Ishikawa (cell line): ENCODE measurements around the gene C6orf89.
A peak's percentile ranks its signal among the peaks of the same experiment; 100 is the strongest.

Experiments
- CEBPB ChIP-seq: IDR thresholded peaks from 2 replicates; pipeline ENCODE4 v1.6.1; 2012
- CREB1 ChIP-seq: IDR thresholded peaks from 2 replicates; pipeline ENCODE4 v1.6.1; 2012; ENCODE audit warnings: low read depth
- EGR1 ChIP-seq: IDR thresholded peaks from 2 replicates; pipeline ENCODE4 v1.6.1; 2012
- EP300 ChIP-seq: IDR thresholded peaks from 2 replicates; pipeline ENCODE4 v1.6.1; 2012; ENCODE audit warnings: borderline replicate concordance
- FOXM1 ChIP-seq: IDR thresholded peaks from 2 replicates; pipeline ENCODE4 v1.6.1; 2012; ENCODE audit warnings: low read depth, borderline replicate concordance
- NFIC ChIP-seq: IDR thresholded peaks from 2 replicates; pipeline ENCODE4 v1.6.1; 2012
- RAD21 ChIP-seq: IDR thresholded peaks from 2 replicates; pipeline ENCODE4 v1.6.1; 2012; ENCODE audit warnings: low read depth
- TAF1 ChIP-seq: IDR thresholded peaks from 2 replicates; pipeline ENCODE4 v1.6.1; 2012; ENCODE audit warnings: low read depth, mild to moderate bottlenecking
- TCF12 ChIP-seq: IDR thresholded peaks from 2 replicates; pipeline ENCODE4 v1.6.1; 2012; ENCODE audit warnings: low read depth
- TEAD4 ChIP-seq: IDR thresholded peaks from 2 replicates; pipeline ENCODE4 v1.6.1; 2012
- YY1 ChIP-seq: IDR thresholded peaks from 2 replicates; pipeline ENCODE4 v1.6.1; 2012; ENCODE audit warnings: low read depth
- ZBTB7A ChIP-seq: IDR thresholded peaks from 2 replicates; pipeline ENCODE4 v1.6.1; 2012; ENCODE audit warnings: low read depth
- TF ChIP-seq, protein P1 (sequence below): IDR thresholded peaks from 2 replicates; pipeline ENCODE4 v1.6.1; 2012
- TF ChIP-seq, protein P2 (sequence below): IDR thresholded peaks from 2 replicates; pipeline ENCODE4 v1.6.1; 2012; ENCODE audit warnings: low read depth, mild to moderate bottlenecking
- TF ChIP-seq, protein P3 (sequence below): IDR thresholded peaks from 2 replicates; pipeline ENCODE4 v1.6.1; 2012

The C6orf89 gene

DNA sequence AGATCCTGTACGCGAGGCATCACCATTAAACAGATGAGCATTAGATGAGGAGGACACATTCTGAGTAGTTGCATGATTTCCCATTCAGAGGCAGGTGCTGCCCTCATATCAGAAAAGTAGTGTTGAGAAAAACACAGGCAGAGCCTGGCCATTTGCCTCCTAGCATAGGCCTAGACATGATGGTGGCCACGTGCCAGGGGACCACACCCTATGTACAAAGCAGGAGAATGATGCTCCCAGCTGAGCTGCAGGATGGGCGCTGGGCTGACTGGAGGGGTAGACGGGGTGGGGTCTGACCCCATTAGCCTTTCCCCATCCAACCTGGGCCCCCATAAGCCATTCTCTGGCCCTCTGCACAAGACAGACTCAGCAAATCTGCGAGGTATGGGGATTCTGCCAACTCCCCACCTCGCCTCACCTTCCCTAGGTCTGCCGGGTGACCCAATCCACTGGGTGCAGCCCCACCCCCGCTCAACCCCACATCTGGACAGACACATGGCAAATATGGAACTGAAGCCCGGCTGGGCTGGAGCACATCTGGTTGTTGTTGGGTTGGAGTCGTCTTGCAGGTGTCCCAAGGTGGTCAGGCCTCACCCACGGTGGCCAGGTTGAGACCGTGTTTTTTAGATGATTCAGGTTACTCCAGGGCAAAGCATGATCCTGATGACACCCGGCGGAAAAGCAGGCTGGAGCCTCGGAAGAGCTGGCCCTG lies 82.7 kb downstream of the C6orf89 start:
- TF ChIP-seq ZBTB7A = no peak
- TF ChIP-seq, protein P1, sequence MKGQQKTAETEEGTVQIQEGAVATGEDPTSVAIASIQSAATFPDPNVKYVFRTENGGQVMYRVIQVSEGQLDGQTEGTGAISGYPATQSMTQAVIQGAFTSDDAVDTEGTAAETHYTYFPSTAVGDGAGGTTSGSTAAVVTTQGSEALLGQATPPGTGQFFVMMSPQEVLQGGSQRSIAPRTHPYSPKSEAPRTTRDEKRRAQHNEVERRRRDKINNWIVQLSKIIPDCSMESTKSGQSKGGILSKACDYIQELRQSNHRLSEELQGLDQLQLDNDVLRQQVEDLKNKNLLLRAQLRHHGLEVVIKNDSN = no peak
- TF ChIP-seq CEBPB = no peak
- no peak for TF ChIP-seq YY1
- TF ChIP-seq TCF12 = no peak
- TF ChIP-seq EP300 = no peak

DNA sequence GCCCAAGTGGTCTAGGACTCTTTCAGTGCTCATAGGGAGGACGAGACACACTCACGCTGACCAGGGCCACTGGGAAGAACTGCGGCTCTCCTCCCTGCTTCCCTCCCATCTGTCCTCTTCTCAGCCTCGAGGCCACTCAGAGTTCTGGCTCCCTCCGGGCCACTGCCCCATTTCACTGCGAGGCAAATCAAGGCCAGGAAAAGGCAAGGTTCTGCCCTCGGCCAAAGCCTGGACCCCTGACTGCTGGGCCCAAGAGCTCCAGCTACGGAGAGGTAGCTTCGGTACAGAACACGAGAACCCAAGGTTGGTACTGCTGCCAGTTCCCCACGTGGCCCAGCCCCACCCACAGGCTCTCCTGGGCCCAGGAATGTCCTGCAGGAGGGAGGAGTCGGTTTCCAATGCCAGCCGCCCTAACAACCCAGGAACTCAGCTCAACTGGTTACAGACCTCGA lies 83.5 kb downstream of the C6orf89 start:
- TF ChIP-seq, protein P1 = peak; percentile 53
- no peak for TF ChIP-seq TAF1

DNA sequence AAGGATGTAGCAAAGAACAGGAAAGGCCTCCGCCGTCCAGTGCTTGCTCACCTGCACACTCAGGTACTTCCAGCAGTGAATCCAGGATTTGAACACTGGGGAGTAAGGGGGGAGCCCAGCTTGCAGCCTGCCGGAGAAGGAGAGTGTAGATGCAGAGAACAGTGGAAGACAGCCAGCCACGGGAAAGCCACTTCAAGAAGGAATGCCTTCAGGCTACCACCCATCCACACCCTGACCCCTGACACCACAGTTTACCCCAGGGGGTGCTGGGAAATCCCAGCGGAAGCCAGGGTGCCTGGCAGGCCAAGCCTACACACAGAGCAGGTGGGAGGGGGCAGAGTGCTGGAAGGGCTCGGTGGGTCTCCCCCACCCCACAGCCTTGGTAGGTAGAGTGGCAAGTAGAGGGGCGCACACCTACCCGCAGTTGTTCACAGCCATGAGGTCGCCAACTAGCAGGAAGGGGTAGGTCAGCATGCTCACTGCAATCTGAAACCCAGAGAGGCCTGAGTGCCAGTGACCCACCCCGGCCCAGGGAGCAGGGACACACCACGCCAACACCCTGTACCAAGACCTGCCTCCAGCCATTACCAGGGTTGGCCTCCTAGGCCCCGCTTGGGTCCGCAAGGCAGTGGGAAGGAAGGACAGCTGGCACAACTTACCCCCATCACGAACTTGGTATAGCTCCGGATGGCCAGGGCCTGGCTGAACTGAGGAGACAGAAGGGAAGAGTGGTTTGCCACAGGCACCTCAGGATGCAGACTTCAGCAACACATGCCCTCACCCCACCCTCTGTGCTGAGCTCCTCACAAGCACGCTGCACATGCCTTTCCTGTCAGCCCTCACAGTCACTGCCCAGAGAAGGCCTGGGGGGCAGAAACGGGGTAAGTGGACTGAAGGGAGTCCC lies 84.5 kb downstream of the C6orf89 start:
- TF ChIP-seq CREB1 (no peak), EP300 (no peak)
- TF ChIP-seq, protein P2, sequence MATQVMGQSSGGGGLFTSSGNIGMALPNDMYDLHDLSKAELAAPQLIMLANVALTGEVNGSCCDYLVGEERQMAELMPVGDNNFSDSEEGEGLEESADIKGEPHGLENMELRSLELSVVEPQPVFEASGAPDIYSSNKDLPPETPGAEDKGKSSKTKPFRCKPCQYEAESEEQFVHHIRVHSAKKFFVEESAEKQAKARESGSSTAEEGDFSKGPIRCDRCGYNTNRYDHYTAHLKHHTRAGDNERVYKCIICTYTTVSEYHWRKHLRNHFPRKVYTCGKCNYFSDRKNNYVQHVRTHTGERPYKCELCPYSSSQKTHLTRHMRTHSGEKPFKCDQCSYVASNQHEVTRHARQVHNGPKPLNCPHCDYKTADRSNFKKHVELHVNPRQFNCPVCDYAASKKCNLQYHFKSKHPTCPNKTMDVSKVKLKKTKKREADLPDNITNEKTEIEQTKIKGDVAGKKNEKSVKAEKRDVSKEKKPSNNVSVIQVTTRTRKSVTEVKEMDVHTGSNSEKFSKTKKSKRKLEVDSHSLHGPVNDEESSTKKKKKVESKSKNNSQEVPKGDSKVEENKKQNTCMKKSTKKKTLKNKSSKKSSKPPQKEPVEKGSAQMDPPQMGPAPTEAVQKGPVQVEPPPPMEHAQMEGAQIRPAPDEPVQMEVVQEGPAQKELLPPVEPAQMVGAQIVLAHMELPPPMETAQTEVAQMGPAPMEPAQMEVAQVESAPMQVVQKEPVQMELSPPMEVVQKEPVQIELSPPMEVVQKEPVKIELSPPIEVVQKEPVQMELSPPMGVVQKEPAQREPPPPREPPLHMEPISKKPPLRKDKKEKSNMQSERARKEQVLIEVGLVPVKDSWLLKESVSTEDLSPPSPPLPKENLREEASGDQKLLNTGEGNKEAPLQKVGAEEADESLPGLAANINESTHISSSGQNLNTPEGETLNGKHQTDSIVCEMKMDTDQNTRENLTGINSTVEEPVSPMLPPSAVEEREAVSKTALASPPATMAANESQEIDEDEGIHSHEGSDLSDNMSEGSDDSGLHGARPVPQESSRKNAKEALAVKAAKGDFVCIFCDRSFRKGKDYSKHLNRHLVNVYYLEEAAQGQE = no peak

DNA sequence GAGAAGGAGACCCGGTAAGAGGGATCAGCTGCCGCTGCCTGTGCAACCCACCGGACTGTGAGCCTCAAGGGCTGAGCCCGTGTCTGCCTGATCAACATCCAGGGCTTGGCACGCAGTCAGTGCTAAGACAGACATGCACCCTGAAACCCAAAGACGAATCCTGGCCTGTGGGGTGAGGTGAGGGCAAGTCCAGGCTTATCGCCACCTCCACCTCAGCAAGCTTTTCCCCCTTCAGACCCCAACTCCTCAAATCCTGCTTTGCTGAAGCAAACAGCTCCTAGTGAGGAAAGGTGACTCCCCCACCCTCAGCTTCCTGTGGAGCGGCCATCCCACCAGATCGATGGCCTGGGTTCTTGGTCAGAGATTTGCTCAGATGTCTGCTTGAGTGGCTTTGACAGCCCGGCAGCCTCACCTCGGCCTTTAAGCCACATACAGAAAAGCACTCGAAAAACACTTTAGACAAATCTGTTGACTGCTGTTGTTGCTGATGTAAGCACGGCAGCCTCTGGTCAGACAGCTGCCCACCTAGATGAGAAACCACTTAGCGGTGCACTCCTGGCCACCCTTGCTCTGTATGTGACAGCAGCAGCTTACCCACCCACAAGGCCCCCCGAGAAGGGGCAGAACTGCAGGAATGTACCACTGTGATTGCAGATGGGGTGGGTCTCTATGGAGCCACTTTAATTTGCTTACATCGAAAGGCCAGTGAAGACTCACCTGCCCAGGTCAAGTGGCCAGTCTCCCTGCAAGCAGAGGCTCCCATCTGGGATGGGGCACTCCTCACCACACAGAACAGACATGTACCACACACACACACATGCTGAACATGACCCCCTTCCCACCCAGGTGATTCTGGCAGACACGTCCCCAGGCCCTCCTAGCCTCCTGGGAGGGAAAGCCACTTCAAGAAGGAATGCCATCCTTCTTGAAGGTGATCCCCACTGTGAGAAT lies 85.4 kb downstream of the C6orf89 start:
- TF ChIP-seq, protein P1 = no peak
- TF ChIP-seq CEBPB = no peak
- no peak for TF ChIP-seq RAD21
- TF ChIP-seq NFIC = no peak
- TF ChIP-seq, protein P2 = no peak
- TF ChIP-seq EP300 = no peak
- TF ChIP-seq CREB1 = no peak
- TF ChIP-seq ZBTB7A = no peak
- TF ChIP-seq YY1 = no peak
- no peak for TF ChIP-seq TAF1
- no peak for TF ChIP-seq FOXM1
- TF ChIP-seq TEAD4 = no peak
- TF ChIP-seq EGR1 = no peak

DNA sequence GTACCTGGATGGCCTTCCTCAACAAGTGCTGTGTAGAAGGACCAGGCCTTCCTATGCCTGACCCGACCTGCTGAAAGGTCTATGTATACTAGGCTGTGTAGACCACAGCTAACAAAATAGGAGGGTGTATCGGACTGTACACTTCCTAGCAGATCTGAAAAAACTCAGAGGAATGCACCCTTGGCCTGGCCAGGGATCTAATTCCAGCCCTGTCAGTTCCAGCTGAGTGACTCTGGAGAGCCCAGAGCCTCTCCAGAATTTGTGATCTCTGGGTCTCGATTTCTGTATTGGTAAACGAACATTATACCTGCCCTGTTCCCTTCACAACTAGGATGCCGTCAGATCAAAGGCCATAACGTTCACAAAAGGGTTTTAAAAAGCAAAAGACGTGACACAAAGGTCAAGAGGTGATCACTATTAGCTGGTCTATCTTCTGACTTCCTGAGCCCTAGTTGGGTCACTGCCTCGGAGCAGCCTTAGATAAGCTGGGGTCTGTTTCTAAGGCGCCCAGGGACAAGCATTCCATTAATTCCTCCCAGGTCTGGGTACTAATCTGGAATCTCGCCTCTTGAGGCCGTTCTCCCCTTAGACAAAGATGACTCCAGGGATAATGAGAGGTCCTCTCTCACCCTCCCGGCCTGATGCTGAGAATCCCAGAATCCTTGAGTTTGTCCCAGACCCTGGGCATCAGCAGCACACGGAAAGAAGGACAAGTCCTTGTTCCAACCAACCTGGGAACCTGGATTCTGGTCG lies 86.3 kb downstream of the C6orf89 start:
- TF ChIP-seq, protein P3, sequence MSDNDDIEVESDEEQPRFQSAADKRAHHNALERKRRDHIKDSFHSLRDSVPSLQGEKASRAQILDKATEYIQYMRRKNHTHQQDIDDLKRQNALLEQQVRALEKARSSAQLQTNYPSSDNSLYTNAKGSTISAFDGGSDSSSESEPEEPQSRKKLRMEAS = no peak
- TF ChIP-seq CREB1 (no peak), EGR1 (no peak), EP300 (no peak), CEBPB (no peak), RAD21 (no peak), TEAD4 (no peak), YY1 (no peak), ZBTB7A (no peak), NFIC (no peak), FOXM1 (no peak), TAF1 (no peak), TCF12 (no peak)
- TF ChIP-seq, protein P2 = no peak
- TF ChIP-seq, protein P1 = no peak
